NCI-H524 (cell line): Measurements from ENCODE around the gene PDCD11.
A peak's percentile ranks its signal among the peaks of the same experiment; 100 is the strongest.
"Not testable (repeated sequence)": the region's sequence is repeated elsewhere in the genome, so short reads cannot be mapped to it uniquely, and the experiment has no call there.

Experiments used
- DNase-seq, 2 experiments: peaks; one replicate each; lab custom pipeline; 2025; lab: John Stamatoyannopoulos, UW

Gene PDCD11

DNA sequence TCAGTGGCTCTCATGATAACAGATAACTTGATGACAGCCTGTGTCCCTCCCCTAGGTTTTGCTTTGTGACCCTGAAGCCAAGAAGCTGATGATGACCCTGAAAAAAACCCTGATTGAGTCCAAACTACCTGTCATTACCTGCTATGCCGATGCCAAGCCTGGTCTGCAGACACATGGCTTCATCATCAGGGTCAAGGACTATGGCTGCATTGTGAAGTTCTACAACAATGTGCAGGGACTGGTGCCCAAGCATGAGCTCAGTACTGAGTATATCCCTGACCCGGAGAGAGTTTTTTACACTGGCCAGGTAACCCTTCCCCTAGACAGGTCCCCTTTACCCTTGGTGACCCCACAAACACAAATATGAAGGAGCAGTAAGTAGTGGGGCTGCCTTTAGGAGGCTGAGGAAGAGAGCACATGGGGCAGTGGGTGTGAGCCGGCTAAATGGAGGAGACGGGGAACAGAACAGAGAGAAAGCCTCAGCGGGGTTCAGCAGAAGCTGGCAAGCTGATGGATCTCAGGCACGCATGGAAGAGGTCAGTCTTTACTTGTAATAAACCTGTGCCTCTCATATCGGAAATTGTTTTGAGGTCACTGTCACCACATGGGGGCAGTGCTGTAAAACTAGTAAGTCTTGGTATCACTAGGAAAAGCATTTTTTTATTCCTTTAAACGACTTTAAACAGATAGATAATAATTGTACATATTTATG lies 20.2 kb downstream of the PDCD11 start:
- peak; percentile 6 to 32 for DNase-seq

DNA sequence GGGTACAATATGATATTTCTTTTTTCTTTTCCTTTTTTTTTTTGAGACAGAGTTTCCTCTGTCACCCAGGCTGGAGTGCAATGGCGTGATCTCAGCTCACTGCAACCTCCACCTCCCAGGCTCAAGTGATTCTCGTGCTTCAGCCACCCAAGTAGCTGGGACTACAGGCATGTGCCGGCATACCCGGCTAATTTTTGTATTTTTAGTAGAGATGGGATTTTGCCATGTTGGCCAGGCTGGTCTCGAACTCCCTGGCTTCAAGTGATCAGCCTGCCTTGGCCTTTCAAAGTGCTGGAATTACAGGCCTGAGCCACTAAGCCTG lies 20.7 kb downstream of the PDCD11 start:
- DNase-seq = not testable (repeated sequence)

DNA sequence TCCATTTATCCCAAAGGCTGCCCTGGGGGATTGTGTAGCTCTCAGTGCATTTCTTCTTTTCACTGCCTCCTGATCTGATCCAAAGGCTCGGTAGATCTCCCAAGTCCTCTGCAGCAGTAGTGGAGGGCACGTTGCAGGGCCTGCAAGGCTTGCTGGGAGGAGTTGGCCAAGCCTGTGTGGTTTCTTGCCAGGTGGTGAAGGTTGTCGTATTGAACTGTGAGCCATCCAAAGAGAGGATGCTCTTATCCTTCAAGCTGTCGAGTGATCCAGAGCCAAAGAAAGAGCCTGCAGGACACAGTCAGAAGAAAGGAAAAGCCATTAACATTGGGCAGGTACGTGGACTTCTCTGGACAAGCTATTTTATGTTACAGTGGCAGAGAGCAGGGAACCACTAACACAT lies 21.2 kb downstream of the PDCD11 start:
- DNase-seq = no peak

DNA sequence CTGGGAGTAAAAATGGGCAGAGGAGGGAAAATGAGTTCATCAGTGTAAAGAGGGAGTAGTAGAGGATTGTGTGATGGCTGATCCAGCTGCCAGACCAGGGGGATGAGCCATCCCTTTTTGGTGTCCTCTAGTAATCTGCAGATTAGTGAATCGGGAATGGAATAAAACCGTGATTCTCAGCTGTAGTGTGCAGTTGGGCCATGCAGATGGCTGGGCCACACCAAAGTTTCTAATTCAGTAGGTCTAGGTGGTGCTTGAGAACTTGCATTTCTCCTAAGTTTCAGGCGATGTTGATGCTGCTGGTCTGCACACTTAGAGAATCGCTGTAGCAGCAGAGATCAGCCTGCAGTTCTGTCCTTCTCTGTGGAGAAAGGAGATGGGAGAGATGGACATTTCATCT lies 22.7 kb downstream of the PDCD11 start:
- no peak for DNase-seq

DNA sequence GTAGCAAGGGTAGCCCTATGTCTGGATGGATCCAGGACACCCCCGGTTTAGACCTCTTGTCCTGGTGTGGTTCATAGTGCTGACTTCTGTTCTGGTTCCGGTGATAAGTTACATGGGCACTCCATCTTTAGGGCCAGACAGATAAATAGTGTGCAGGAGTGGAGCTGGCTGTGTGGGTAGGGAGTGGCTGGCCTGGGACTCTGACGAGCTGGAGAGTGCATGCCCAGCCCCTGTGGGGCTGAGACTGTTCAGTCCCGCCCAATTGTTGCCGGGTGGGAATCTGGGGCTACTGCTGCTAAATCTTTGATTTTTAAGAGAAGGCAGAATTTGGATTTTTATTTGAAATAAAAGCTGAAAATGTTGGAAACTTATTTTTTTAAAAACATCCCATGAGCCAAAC lies 27.3 kb downstream of the PDCD11 start:
- no peak for DNase-seq

DNA sequence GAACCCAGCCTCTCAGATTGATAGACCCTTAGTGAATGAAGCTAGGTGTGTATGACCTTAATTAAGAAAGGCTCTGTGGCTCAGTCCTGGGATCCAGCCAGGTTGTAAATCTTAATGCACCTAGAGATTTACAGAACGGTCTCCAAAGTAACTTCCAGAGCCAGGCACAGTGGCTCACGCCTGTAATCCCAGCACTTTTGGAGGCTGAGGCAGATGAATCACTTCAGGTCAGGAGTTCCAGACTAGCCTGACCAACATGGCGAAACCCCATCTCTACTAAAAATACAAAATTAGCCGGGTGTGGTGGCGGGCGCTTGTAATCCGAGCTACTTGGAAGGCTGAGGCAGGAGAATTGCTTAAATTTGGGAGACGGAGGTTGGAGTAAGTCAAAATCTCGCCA lies 31.4 kb downstream of the PDCD11 start:
- no peak for DNase-seq

DNA sequence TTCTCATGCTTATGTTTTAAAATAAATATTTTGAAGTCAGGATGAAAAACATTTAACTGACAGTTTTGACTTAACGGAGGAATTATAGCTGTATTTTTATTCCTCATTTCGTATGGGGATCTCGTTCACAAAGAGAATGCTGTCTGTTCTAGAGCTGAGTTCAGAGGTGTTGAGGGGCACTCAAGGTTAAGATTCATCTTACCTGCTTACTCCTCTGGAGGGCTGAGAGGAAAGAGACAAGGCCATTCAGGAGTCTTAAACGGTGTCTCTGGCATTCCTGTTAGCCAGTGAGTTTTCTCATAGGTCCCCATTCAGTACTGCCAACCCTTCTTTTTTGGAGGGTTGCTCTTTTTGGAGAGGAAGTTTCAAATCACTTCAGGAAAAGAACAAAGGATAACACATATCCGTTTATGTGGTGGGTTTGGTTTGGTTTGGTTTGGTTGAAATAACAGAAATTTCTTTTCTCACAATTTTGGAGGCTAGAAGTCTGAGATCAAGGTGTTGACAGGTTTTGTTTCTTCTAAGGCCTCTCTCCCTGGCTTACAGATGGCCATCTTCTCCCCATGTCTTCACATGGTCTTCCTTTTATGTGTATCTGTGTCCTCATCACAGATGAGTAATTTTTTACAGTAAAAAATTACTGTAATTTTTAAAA lies 32.7 kb downstream of the PDCD11 start:
- no peak for DNase-seq

DNA sequence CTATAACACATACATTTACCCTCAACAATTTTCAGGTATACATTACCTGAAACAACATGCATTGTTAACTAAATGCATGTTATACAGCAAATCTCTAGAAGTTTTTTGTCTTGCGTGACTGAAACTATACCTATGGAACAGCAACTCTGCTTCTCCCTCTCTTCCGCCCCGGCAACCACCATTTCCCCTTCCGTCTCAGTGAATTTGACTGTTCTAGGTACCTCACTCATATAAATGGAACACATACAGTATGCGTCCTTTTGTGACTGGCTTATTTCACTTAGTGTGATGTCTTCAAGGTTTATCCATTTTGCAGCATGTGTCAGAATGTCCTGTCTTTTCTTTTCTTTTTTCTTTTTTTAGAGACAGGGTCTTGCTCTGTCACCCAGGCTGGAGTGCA lies 33.2 kb downstream of the PDCD11 start:
- DNase-seq = no peak

DNA sequence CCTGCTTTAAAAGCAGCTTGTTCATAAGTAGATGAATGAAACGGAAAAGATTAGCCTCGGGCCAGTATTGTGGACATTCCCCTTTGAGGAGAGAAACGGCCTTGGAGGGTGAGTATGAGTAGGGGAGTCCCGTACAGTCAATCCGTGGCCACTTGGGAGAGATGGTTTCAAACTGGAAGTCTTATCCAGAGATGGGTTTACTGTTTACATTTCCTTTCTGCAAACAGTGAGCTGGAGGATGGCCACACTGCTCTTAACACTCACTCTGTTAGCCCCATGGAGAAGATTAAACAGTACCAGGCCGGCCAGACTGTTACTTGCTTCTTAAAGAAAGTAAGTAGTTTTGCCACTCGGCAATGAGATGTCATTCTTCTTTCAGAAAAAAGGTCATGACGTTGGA lies 35.5 kb downstream of the PDCD11 start:
- DNase-seq = no peak

DNA sequence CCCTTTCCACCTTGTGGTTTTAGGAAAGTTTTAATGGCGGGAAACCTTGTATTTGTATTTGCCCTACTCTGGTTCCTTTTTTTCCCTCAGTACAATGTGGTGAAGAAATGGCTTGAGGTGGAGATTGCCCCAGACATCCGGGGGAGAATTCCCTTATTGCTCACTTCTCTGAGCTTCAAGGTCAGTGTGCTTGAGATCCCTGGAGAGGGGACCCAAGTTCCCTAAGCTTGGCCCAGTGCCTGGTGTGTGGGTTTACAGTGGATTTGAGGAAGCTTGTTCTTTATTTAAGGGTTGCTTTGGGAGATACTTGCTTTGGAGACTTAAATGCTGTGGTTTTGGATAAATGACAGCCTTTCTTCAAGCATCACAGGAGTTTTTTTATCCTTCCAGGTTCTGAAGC lies 37.4 kb downstream of the PDCD11 start:
- DNase-seq = no peak

DNA sequence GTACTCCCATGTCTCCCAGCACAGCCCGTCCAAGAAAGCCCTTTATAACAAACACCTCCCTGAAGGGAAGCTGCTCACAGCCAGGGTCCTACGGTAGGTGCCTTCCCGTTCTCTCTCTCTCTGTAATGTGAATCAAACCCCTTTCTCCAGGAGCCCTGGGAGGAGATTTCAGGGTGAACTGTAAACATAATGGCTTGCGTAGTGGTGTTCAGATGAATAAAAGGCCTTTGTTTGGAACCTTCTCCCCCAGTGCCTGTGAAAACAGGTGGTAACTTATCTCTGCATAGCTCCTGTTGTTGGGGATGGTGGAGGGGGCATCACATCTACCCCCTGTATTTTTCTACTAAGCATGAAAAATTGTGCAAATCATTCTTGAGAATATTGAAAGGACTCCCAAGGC lies 43.4 kb downstream of the PDCD11 start:
- no peak for DNase-seq

DNA sequence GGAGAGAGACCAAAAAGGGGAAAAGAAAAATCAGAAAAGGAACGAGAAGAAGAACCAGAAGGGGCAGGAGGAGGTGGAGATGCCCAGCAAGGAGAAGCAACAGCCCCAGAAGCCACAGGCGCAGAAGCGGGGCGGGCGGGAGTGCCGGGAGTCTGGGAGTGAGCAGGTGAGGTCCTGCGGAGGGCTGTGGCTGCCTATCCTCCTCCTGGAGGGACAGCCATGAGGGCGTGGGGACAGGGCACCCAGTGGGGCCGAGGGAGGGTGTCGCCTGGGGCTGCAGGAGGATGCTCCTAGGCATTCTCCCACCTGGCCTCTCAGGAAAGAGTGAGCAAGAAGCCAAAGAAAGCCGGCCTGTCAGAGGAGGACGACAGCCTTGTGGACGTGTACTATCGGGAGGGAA lies 44.0 kb downstream of the PDCD11 start:
- no peak for DNase-seq

DNA sequence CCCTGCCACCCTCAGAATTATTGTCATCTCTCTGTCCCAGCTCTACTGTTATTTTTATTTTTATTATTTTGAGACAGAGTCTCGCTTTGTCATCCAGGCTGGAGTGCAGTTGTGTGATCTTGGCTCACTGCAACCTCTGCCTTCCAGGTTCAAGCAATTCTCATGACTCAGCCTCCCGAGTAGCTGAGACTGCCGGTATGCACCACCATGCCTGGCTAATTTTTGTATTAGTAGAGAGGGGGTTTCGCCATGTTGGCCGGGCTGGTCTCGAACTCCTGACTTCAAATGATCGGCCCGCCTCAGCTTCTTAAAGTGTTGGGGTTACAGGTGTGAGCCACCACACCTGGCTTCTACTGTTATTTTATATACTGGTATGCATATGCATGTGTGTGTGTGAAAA lies 44.8 kb downstream of the PDCD11 start:
- no peak for DNase-seq

DNA sequence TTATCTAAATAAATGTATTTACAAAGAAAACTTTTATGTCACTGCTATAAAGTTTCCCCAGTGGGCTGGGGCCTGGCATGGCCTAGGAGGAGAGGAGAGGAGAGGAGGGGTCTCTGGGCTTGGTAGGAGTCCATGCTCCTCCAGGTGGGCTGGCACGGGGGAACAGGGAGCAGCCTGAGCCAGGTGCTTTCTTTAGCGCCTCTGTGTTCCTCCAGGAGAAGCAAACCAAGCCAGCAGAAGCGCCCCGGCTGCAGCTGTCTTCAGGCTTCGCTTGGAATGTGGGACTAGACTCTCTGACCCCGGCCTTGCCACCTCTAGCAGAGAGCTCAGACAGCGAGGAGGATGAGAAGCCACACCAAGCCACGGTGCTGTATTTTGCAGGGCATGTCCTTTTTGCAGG lies 45.2 kb downstream of the PDCD11 start:
- no peak for DNase-seq

DNA sequence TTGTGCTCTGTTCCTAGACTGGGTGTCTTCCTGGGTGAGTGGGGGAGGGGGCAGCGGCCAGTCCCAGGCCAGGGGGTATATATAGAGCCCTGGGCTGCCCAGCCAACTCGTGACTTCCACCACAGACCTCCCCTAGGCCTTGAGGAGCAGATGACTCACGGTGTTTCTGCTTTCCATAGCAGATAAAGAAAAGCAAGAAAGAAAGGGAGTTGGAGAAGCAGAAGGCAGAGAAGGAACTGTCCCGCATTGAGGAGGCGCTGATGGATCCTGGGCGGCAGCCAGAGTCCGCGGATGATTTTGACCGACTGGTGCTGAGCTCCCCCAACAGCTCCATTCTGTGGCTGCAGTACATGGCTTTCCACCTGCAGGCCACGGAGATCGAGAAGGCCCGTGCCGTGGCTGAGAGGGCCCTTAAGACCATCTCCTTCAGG lies 45.6 kb downstream of the PDCD11 start:
- no peak for DNase-seq

DNA sequence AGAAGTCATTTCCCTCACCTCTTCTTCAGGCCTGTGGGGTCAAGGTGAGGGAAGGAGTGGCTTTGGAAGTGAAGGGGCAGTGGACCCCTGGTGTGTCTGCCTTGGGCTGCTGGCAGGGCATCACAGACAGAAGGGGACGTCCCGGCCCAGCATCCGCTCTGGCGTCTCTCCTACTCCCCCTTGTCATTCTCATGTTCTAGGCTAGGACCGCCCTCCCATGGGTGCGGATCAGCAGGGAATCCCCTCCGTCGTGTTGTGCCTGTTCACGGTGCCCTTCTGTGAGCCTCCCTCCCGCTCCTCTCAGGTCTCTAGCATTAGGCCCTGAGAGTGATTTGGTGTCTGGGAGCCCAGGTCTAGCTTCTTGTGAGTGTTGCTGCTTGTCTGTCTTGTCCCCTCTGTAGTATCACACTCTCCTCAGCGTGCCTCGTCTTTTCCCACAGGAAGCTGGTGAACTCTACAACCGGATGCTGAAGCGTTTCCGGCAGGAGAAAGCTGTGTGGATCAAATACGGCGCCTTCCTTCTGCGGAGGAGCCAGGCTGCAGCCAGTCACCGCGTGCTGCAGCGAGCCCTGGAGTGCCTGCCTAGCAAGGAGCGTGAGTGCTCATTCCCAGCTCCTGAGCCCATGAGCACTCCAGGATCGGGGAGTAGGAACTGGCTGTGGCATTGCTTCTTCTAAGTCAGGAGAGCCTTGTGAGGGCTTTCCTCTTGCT lies 47.2 kb downstream of the PDCD11 start:
- no peak for DNase-seq

DNA sequence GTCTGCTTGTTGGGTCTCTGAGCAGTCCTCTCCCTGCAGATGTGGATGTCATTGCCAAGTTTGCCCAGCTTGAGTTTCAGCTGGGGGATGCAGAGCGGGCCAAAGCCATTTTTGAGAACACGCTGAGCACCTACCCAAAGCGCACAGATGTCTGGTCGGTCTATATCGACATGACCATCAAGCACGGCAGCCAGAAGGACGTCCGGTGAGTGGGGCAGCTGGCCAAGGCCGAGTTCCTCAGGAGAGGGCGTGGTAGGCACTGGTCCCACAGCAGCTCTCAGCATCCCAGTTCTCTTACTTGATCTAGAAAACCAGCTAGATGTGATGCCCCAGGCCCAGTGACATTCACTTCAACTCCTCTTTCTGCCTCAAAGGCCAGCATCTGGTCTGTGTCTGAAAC lies 48.1 kb downstream of the PDCD11 start:
- DNase-seq = no peak

DNA sequence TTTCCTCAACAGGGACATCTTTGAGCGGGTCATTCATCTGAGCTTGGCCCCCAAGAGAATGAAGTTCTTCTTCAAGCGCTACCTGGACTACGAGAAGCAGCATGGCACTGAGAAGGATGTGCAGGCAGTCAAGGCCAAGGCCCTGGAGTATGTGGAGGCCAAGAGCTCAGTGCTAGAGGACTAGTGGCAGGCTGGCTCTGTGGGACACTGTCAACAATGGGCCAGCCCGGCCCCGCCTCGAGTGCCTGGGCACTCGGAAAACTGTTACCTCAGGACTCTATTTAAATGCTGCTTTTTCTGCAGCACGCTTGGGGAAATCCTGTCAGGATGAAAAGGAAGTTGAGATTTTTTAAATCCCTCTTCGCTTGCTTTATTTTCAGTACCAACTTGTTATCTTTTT lies 48.9 kb downstream of the PDCD11 start:
- DNase-seq = no peak

DNA sequence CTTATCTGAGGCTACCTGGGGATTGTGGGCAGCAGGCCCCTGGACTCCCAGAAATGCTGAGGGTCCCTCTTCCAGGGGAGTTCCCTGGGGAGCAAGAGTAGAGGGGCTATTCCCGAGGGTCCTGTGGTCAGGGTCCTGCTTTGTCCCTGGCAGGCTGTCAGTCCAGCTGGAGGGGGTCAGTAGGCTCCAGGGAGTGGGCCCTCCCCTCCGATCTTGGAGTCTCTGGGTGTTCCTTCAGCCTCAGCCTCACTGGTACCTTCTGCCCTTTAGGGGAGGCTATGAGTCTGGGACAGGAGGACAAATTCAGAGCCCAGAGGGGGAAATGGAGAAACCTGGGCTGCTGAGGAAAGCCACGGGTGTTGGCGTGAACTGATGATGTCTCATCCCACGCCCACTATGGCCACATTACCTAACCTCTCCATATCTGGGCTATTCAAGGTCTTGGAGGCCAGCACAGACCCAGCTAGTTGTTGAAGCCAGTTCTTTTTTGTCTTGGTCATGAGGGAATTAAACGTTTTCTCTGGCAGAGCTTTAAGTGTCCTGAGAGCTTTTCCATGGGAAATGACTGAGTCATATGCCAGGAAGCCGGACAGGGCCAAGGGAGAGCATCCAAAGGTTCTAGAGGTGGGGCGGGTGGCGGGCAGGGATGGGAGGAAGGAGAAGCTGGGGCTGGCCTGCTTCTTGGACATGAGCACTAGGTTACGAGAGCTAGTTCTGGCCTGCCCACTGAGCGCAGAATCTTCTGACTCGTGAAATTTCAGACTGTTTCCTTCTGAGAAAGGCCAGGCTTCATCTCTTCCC lies 49.5 kb downstream of the PDCD11 start:
- no peak for DNase-seq

DNA sequence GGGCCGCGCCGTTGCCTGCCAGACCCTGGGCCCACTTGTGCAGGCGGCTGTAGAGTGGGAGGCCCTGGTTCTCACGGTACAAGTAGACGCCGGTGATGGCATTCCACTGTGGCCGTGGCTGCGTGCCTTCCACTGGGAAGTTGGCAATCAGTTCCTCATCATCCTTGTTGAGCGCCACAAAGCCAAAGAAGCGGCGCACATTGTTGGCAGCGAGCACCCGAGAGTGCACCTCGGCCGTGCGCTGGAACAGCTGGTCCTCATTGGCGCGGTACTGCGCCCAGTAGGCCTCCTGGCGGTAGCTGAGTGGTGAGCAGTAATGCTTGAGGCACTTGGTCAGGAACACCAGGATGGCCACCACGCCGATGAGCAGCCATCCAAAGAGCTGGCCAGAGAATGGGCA lies 50.8 kb downstream of the PDCD11 start:
- DNase-seq = no peak

DNA sequence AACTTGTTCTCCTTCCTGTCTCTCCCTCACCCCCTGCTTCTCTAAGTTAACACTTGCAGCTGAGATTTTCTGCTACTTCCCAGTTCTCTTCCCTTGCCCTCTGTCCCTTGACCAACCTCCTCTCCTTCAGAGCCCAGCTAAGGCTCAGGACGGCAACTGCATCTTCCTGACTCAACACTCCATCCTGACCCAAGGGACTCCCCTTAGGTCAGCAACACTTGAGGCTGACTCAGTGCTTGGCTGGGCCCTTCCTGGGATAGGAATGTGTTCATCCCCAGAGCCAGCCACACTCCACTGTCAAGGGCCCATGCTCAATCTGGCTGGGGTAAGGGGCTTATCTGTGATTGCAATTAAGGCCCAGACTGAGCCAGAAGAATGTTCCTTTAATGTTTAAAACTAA lies 52.3 kb downstream of the PDCD11 start:
- DNase-seq = no peak

DNA sequence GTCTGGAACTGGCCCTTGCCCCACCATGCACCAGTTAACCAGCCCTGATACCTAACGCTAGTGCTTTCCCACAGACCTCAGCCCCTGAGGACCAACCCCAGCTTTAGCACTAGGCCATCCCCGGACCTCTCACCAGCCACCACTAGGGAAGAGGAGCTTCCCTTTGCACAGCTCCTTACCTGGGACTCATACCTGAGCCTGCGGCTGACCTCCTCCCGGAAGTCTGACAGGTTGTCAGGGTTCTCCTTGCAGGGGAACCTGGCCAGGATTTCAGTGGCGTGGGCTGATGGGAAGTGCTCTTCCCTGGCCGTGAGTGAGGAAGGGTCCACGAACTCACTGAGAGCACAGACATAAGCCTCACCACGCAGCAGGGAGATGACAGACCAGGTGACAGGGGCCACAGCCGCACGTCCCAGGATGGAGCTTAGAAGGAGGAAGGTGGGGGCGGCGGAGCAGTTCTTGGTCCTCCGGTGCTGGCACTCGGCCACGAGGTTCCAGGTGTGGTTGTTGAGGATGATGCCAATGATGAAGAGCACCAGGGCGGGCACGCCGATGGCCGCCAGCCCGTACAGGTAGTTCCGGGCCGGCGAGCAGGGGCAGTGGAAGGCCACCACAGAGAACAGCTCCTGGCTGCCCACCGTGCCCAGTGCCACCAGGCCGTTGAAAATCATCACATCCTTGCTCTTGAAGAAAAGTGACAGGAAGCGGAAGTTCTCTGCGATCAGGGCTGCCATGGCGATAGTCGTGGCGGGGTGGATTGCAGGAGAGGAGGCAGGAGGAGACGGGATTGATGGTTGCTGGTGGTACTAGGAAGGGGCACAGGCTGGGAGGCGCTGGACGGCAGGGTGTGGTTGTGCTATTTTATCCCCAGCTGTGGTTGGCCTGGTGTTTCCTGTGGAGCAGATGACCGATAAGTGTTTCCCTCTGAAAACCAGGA lies 53.0 kb downstream of the PDCD11 start:
- no peak for DNase-seq
